GM19467 (cell line): ENCODE data around the gene SLC25A11.
"Not testable (repeated sequence)": the region's sequence is repeated elsewhere in the genome, so short reads cannot be mapped to it uniquely, and the experiment has no call there.

Source experiments
- ATAC-seq: cut with Tn5 transposase; IDR thresholded peaks from one replicate; pipeline ENCODE4 v1.9.1; 2021; ENCODE audit warnings: mild to moderate bottlenecking, moderate library complexity; ENCODE audit not compliant: unreplicated experiment

The SLC25A11 gene

GRCh38 chr17:4921320-4921719 is 18.5 kb downstream of the SLC25A11 start:
- ATAC-seq = no peak

- ATAC-seq = no peak
Observed at GRCh38 chr17:4920351-4921048, 19.3 kb downstream of the SLC25A11 start.

GRCh38 chr17:4919511-4920047 is 20.3 kb downstream of the SLC25A11 start:
- ATAC-seq = no peak

- not testable (repeated sequence) for ATAC-seq
Observed at GRCh38 chr17:4914551-4914950, 25.3 kb downstream of the SLC25A11 start.

- ATAC-seq = no peak
Observed at GRCh38 chr17:4913994-4914393, 25.9 kb downstream of the SLC25A11 start.

GRCh38 chr17:4908711-4909496 is 30.9 kb downstream of the SLC25A11 start:
- ATAC-seq = no peak

- ATAC-seq = no peak
Observed at GRCh38 chr17:4908301-4908700, 31.5 kb downstream of the SLC25A11 start.

- not testable (repeated sequence) for ATAC-seq
Observed at GRCh38 chr17:4906642-4907041, 33.2 kb downstream of the SLC25A11 start.

GRCh38 chr17:4903051-4903818 is 36.6 kb downstream of the SLC25A11 start, which contains the start of gene CHRNE:
Gene CHRNE (minus strand): TSS chr17:4903098. CDS start chr17:4903063, 35 bp downstream.
- ATAC-seq = no peak

GRCh38 chr17:4902540-4902939 is 37.3 kb downstream of the SLC25A11 start:
- no peak for ATAC-seq

- no peak for ATAC-seq
Observed at GRCh38 chr17:4901648-4902344, 38.0 kb downstream of the SLC25A11 start.

GRCh38 chr17:4901108-4901647 is 38.7 kb downstream of the SLC25A11 start:
- no peak for ATAC-seq

- no peak for ATAC-seq
Observed at GRCh38 chr17:4900231-4901107, 39.4 kb downstream of the SLC25A11 start.

- ATAC-seq = no peak
Observed at GRCh38 chr17:4899341-4900230, 40.3 kb downstream of the SLC25A11 start, which contains the start of gene C17orf107. Gene C17orf107 (plus strand): TSS chr17:4899536. CDS start chr17:4899763, 227 bp downstream.

- no peak for ATAC-seq
Observed at GRCh38 chr17:4898927-4899326, 40.9 kb downstream of the SLC25A11 start.

- no peak for ATAC-seq
Observed at GRCh38 chr17:4898351-4898750, 41.5 kb downstream of the SLC25A11 start.

GRCh38 chr17:4897785-4898184 is 42.1 kb downstream of the SLC25A11 start:
- ATAC-seq = no peak

GRCh38 chr17:4897198-4897687 is 42.6 kb downstream of the SLC25A11 start:
- ATAC-seq = no peak
